Coronary artery (tissue), 2 donors: ENCODE measurements around the gene LAMP1.

Experiments used
- DNase-seq: peaks from one replicate; pipeline ENCODE4 v3.0.0-alpha.2; 2017; ENCODE audit warnings: low spot score
- H3K27ac ChIP-seq, 2 donors: fragments of 200-600 bp; sonication (generic); one replicate each; pipeline ENCODE4 v1.5.1; 2016 to 2019
- H3K4me3 ChIP-seq: fragments of 200-600 bp; sonication (generic); 2 replicates; pipeline ENCODE4 v1.5.1; 2016; ENCODE audit warnings: mild to moderate bottlenecking, moderate library complexity
- TF ChIP-seq, protein P1 (sequence below): fragments of 200-600 bp; sonication (generic); IDR thresholded peaks from one replicate; pipeline ENCODE4 v1.5.1; 2019; ENCODE audit warnings: antibody characterized with exemption

The LAMP1 gene

DNA sequence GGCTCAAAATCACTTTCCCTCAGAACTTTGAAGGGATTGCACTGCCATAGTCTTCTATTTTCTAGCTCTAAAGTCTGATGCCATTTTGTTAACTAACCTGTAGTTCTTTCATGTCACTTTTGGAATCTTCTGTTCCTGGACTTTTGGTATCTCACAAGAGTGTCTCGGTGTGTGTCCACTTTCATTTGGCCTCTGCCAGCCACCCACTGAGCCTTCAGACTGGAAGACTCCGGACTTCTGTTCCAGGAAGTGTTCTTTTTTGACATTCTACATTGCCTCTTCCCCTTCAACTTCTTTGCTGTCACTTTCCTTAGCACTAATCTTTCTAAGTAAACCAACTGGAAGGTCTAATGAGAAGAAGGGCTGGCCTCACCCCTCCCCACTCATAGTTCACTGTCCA lies 25.0 kb upstream of the LAMP1 start:
- no peak overlapping the region for H3K4me3 ChIP-seq
- TF ChIP-seq, protein P1, sequence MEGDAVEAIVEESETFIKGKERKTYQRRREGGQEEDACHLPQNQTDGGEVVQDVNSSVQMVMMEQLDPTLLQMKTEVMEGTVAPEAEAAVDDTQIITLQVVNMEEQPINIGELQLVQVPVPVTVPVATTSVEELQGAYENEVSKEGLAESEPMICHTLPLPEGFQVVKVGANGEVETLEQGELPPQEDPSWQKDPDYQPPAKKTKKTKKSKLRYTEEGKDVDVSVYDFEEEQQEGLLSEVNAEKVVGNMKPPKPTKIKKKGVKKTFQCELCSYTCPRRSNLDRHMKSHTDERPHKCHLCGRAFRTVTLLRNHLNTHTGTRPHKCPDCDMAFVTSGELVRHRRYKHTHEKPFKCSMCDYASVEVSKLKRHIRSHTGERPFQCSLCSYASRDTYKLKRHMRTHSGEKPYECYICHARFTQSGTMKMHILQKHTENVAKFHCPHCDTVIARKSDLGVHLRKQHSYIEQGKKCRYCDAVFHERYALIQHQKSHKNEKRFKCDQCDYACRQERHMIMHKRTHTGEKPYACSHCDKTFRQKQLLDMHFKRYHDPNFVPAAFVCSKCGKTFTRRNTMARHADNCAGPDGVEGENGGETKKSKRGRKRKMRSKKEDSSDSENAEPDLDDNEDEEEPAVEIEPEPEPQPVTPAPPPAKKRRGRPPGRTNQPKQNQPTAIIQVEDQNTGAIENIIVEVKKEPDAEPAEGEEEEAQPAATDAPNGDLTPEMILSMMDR: no peak
- H3K27ac ChIP-seq: no peak overlapping the region
- no peak for DNase-seq

DNA sequence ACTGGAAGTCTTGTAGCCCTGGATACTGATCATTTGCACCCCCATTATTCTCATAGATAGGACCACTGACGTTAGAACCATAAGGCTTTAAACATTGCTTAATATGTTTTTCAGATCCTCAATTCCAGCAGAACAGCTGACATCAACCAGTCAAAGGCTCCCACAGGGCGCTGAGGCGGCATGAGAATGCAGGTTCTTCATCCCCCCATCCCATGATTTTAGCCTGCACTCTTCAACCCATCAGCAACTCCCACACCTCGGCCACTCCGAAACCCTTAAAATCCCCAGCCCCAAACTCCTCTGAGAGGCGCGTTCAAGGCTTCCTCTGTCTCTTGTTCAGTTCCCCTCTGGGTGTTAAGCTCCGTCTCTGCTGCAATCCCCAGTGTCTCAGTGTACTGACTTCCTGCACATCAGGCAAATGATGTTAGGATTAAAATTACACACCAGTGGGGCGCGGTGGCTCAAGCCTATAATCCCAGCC lies 24.3 kb upstream of the LAMP1 start:
- TF ChIP-seq, protein P1: no peak
- Histone ChIP-seq H3K27ac (peak overlapping the region in 1 of 2 donors; percentile 64), H3K4me3 (no peak overlapping the region)
- DNase-seq: no peak

DNA sequence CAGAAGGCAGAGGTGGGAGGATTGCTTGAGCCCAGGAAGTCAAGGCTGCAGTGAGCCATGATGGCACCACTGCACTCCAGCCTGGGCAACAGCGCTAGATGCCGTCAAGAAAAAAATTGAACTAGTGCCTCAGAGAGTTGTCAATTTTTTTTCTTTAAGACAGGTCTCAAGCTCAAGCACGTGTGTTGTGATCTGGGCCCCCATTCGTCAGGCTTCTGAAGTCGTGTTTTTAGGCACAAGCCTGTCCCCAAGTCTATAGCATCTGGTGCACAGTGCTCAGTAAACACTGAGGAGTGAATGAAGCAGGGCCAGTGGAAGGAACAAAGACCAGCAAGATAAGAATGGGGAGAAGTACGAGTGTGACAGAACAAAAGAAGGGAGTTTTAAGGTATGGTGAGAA lies 23.7 kb upstream of the LAMP1 start:
- peak overlapping the region in 1 of 2 donors; percentile 64 for H3K27ac ChIP-seq
- TF ChIP-seq, protein P1: no peak
- H3K4me3 ChIP-seq: no peak overlapping the region
- DNase-seq: no peak

DNA sequence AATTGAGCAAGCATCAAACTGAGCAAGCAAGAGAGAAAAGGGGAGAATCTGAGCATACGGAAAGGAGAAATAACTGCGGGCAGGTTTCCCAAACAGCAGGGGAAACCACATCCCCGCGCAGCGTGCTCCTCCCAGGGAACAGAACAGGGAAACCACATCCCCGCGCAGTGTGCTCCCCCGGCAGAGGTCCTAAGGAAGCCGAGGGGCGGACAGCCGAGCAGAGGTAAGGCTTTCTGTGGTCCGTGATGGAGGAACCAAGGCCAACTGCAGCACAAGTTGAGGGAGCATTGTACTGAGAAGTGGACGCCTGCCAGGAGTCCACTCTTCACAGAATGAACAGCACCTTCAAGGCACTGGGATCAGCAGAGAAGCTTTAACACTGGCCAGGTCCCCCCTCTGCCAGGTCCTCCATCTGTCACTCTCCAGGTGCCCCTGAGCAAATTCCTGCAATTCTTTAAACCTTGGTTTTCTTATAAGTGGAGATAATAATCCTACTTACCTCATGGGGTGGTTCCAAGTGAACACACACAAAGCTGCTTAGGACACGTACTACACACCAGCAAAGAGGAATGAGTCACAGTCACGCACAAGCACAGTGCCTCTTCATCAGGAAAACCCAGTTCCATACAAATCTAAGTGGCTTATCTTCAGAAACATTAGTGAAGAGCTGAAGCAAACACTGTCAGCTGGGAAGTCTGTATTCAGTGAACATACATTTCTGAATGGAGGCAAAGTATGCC lies 23.0 kb upstream of the LAMP1 start:
- H3K4me3 ChIP-seq: no peak overlapping the region
- TF ChIP-seq, protein P1: no peak
- peak overlapping the region in 1 of 2 donors; percentile 64 for H3K27ac ChIP-seq
- no peak for DNase-seq

DNA sequence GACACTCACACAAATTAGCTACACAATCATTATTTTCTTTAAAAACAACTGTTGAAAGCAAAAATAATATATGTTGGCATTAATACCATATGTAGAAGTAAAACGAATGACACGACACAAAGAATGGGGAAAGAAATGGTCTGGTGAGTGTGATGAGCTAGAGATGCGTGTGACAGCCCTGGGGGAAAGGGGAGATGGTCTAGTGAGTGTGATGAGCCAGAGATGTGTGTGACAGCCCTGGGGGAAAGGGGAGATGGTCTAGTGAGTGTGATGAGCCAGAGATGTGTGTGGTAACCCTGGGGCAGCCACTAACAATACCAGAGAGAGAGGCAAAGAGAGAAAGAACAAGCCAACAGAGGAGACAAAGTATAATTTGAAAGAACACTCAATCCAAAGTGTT lies 22.3 kb upstream of the LAMP1 start:
- H3K27ac ChIP-seq: no peak overlapping the region
- TF ChIP-seq, protein P1: no peak
- no peak for DNase-seq
- no peak overlapping the region for H3K4me3 ChIP-seq

DNA sequence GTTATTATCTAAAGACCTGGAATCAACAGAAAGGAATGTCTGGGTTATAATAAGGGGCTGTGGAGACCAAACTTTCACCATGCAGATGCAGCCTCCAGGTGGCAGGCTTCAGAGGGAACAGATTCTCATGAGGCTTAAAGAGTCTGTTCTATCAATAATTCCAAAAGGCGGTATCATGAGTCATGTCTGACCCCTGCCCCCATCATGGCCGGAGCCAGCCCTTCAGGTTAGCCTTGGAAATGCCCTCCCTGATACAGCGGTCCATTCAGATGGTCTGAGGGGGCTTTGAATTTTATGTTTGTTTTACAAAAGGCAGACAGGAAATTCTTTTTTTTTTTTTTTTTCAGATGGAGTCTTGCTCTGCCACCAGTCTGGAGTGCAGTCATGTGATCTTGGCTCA lies 21.7 kb upstream of the LAMP1 start:
- TF ChIP-seq, protein P1: peak; percentile 31
- Histone ChIP-seq H3K4me3 (no peak overlapping the region), H3K27ac (no peak overlapping the region)
- no peak for DNase-seq

DNA sequence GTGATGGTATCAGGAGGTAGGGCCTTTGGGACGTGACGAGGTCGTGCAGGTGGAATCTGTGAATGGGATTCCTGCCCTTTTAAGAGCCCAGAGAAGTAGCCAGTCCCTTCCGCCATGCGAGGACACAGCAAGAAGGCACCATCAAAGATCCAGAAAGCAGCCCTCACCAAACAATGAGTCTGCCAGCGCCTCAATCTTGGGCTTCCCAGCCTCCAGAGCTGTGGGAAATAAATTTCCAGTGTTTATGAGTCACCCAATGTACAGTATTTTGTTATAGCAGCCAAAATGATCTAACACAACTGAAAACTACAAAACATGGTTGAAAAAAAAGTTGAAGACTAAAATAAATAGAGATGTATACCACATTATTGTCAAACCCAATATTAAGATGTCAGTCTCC lies 16.9 kb upstream of the LAMP1 start:
- H3K27ac ChIP-seq: no peak overlapping the region
- TF ChIP-seq, protein P1: no peak
- no peak for DNase-seq
- H3K4me3 ChIP-seq: no peak overlapping the region
